ENCODE measurements around the gene WDPCP. TPM values are rescaled to one million over a fixed set of nuclear protein-coding genes. Genes with fewer than 3 reads are reported as not detected.

Gene WDPCP
- total RNA-seq, 2 donors from 2014 or later = 11.8 to 25.1 TPM

GRCh38 chr2:63444565-63445288 is 143.6 kb downstream of the WDPCP start:
- no peaks in the 10 kb centered on the region for H3K36me3 ChIP-seq (ENCODE audit: control insufficient read depth, insufficient read depth, low read length)
- no peak overlapping the region for H3K27ac Mint-ChIP-seq
- H3K27me3 Mint-ChIP-seq (ENCODE audit: insufficient read depth) = no peaks in the 10 kb centered on the region
- H3K4me3 Mint-ChIP-seq = no peak overlapping the region
- peaks cover 8% of the 10 kb centered on the region for H3K4me1 Mint-ChIP-seq
- no peak overlapping the region for H3K4me3 ChIP-seq (ENCODE audit: low read length)
- no peaks in the 10 kb centered on the region for H3K27me3 ChIP-seq (ENCODE audit: control insufficient read depth, insufficient read depth, low read length, poor library complexity, severe bottlenecking)
- DNase-seq = no peak
- no peak for TF ChIP-seq CTCF (conservative IDR thresholded peaks at IDR 0.05)
- no peak overlapping the region for H3K9ac ChIP-seq (ENCODE audit: extremely low read depth, low read length, poor library complexity, severe bottlenecking)
- H3K27ac ChIP-seq (ENCODE audit: low read depth, low read length) = no peak overlapping the region
- WGBS, 2 experiments (ENCODE audit: insufficient coverage in 1 of 2, insufficient read length in 1 of 2) = 78 to 96% methylated on average over 4 to 5 of the region's 6 CpGs
- H3K36me3 Mint-ChIP-seq (ENCODE audit: low read depth) = no peaks in the 10 kb centered on the region
- no peaks in the 10 kb centered on the region for H3K4me1 ChIP-seq (ENCODE audit: control insufficient read depth, insufficient read depth, low read length)
- H3K9me3 ChIP-seq (ENCODE audit: control insufficient read depth, low read length) = no peaks in the 10 kb centered on the region
- H3K9me3 Mint-ChIP-seq = no peaks in the 10 kb centered on the region

- H3K27me3 Mint-ChIP-seq (ENCODE audit: insufficient read depth) = peaks cover 5% of the 10 kb centered on the region
- H3K27ac Mint-ChIP-seq = no peak overlapping the region
- H3K9ac ChIP-seq (ENCODE audit: extremely low read depth, low read length, poor library complexity, severe bottlenecking) = no peak overlapping the region
- peaks cover 10% of the 10 kb centered on the region for H3K4me1 Mint-ChIP-seq
- H3K36me3 ChIP-seq (ENCODE audit: control insufficient read depth, insufficient read depth, low read length) = no peaks in the 10 kb centered on the region
- no peak for DNase-seq
- H3K27me3 ChIP-seq (ENCODE audit: control insufficient read depth, insufficient read depth, low read length, poor library complexity, severe bottlenecking) = no peaks in the 10 kb centered on the region
- H3K9me3 ChIP-seq (ENCODE audit: control insufficient read depth, low read length) = no peaks in the 10 kb centered on the region
- no peak overlapping the region for H3K27ac ChIP-seq (ENCODE audit: low read depth, low read length)
- H3K9me3 Mint-ChIP-seq = no peaks in the 10 kb centered on the region
- no peaks in the 10 kb centered on the region for H3K36me3 Mint-ChIP-seq (ENCODE audit: low read depth)
- no peak for TF ChIP-seq CTCF (conservative IDR thresholded peaks at IDR 0.05)
- no peak overlapping the region for H3K4me3 Mint-ChIP-seq
- 100% methylated on average over 1 of the region's 1 CpG; no CpG with 5 or more reads in 1 of the 2 experiments for WGBS, 2 experiments (ENCODE audit: insufficient coverage in 1 of 2, insufficient read length in 1 of 2)
- H3K4me3 ChIP-seq (ENCODE audit: low read length) = no peak overlapping the region
- H3K4me1 ChIP-seq (ENCODE audit: control insufficient read depth, insufficient read depth, low read length) = no peaks in the 10 kb centered on the region
Measured at GRCh38 chr2:63440612-63441011, 147.7 kb downstream of the WDPCP start.

GRCh38 chr2:63438181-63438580 is 150.1 kb downstream of the WDPCP start:
- H3K36me3 ChIP-seq (ENCODE audit: control insufficient read depth, insufficient read depth, low read length) = no peaks in the 10 kb centered on the region
- Mint-ChIP-seq H3K27ac (no peak overlapping the region), H3K9me3 (no peaks in the 10 kb centered on the region), H3K36me3 (ENCODE audit: low read depth) (no peaks in the 10 kb centered on the region), H3K4me1 (peaks cover 10% of the 10 kb centered on the region), H3K27me3 (ENCODE audit: insufficient read depth) (peaks cover 5% of the 10 kb centered on the region), H3K4me3 (no peak overlapping the region)
- no peak overlapping the region for H3K9ac ChIP-seq (ENCODE audit: extremely low read depth, low read length, poor library complexity, severe bottlenecking)
- H3K4me3 ChIP-seq (ENCODE audit: low read length) = no peak overlapping the region
- H3K9me3 ChIP-seq (ENCODE audit: control insufficient read depth, low read length) = no peaks in the 10 kb centered on the region
- no peak overlapping the region for H3K27ac ChIP-seq (ENCODE audit: low read depth, low read length)
- no peak for TF ChIP-seq CTCF (conservative IDR thresholded peaks at IDR 0.05)
- WGBS, 2 experiments (ENCODE audit: insufficient coverage in 1 of 2, insufficient read length in 1 of 2) = 100% methylated on average over 1 of the region's 1 CpG; no CpG with 5 or more reads in 1 of the 2 experiments
- DNase-seq = no peak
- no peaks in the 10 kb centered on the region for H3K4me1 ChIP-seq (ENCODE audit: control insufficient read depth, insufficient read depth, low read length)
- no peaks in the 10 kb centered on the region for H3K27me3 ChIP-seq (ENCODE audit: control insufficient read depth, insufficient read depth, low read length, poor library complexity, severe bottlenecking)

All from endodermal cell (in vitro differentiated cells).